CD1c-positive myeloid dendritic cell (primary cell): ENCODE data around the gene ZNF385D.

Experiments
- DNase-seq: peaks from one replicate; pipeline ENCODE4 v3.0.0-alpha.2; 2016; ENCODE audit errors: extremely low spot score

Gene ZNF385D

DNA sequence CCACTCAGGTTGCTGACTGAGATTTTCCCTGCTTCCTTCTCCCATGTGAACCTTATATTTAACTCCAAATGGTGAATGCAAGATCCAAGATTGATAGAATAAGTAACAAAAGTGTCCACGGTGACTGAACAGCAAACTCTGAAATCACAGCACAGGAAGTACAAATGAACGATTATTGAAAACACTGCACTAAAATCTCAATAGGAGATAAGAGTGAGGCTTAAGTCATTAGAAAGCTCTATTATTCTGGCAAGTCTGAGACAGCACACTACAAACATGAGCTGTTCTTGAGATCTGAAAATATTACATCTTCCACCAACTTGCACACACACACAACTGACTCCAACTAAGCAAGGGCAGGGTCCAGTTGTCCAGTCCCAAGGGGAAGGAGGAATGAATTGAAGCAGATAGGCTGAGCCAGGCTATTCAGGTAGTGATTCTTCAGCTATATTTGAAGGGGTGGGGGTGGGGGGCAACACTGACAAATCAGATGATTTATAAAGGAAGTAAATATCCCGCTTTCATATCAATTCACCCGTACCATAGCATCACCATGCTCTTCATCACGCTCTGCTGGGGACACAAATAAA, 2.9 kb downstream of the ZNF385D start:
- no peak for DNase-seq

DNA sequence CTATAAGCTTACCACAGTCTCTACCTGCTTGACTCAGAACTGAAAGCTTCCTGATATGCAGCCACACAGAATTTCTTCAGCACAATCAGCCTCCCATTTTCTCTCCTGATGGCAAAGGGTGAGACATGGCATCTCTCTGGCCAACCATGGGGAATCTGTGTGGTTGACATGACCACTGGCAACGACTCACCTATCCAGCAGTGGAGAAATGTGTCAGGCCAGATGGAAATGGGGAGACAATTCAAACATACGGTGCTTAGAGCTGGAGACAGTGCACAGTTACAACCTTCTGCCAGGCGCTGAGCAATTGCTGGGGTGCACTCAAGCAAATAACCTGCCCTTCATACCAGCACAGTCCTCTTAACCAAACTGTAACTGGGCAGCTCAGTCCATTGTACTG, 3.6 kb downstream of the ZNF385D start:
- DNase-seq = no peak

GRCh38 chr3:21745966-21746365, 5.0 kb downstream of the ZNF385D start:
- no peak for DNase-seq

DNA sequence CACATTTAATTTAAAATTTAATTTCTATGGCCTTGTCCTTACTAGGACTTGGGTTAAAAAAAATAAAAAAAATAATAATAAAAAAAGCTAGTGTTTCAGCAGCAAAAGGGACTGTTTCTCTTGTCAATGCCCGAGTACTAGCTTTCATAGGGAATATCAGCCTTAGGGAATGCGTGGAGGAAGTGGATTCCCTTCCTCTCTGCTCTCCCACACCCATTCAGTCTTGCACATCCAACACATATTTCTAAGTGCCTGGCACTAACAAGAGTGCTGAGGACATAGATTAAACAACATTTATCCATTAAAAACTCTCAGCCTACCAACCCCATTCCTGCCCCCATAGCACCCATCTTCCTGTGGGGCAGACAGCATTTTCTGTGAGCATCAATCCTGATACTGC, 6.2 kb downstream of the ZNF385D start:
- no peak for DNase-seq

- DNase-seq = no peak
Measured at GRCh38 chr3:21738935-21739702, 11.9 kb downstream of the ZNF385D start.

DNA sequence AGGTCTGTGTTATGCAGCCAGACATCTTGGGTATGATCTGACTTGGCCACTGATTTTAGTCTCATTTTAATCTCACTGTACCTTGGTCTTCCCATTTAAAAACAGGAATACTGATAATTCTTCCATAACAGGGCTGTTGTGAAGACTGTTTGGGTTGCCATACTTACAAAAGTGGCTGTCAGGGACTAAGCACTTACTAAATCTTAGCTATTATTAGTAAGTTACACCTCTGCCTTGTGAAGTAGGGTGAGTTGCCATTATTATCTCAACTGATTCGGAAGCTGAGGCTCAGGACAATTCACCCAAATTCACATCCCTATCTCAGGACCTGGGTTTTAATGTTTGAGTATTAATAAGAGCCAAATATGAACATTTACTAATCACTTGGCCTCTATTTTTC, 12.7 kb downstream of the ZNF385D start:
- no peak for DNase-seq

DNA sequence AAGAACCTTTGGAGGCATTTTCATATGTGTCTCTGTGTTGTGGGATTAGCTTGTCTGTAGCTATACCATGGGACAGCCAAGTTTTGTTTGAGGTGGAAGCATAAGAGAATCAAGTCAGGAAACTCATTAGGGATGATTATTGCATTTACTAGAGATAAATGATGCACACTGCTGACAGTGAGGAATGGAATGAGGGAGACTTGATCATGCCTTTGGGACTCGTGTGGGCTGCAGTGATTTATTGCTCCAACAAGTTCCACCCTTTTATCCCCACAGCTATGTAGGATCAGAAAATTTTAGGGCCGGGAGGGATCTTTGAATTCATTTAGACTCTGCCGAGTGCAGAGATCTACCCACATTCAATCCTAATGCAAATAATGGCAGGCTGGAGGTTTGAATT, 16.3 kb downstream of the ZNF385D start:
- no peak for DNase-seq

- DNase-seq = no peak
Measured at GRCh38 chr3:21729888-21730459, 21.0 kb downstream of the ZNF385D start.

GRCh38 chr3:21729331-21729730, 21.7 kb downstream of the ZNF385D start:
- no peak for DNase-seq

- no peak for DNase-seq
Measured at GRCh38 chr3:21722768-21723167, 28.2 kb downstream of the ZNF385D start.

DNA sequence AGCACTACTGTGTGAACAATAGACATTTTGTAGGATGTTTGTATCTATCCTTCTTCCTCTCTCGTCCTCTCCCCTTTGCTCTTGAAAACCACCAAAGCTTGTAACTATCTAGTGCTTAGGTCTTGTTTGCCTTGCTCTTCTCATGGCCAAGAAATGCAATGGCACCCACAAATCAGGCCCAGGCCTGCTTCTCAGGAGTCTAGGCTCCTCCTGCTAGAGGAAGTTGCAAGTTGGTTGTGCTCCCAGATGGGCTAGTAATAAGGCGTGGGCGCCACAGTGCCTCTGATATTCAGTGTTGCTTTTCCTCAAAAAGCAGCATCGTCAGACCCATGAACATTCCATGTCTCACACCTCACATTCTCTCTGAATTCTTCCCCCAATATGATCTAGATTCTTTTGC, 28.7 kb downstream of the ZNF385D start:
- no peak for DNase-seq

DNA sequence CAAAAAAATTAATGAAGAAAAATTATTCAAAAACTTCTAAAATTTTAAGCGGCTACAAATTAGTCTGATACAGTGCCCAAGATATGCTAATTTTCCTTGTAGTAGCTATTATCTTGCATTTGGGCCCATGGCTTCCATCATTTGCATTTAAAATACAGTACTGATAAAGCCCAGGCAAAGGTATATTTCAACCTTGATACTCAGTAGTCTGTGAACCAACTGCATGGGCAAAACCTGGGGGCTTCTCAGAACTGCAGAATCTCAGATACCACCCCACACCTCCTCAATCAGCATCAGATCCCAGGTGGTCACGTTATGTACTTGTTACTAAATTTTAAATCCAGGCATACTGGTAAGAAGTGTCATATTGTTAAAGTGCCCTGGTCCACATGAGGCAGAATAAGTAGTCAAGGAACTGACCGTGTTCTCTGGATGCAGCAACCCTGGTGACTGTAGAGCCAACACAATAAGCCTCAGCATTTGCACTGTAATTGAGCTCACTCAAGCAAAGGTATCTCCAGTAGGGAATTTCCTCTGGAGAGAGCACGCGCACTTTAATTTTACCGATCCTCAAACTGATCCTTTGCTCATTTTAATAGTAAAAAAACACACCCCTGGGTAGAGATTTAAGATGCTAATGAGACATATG, 31.9 kb downstream of the ZNF385D start:
- no peak for DNase-seq

- DNase-seq = no peak
Measured at GRCh38 chr3:21718161-21718765, 32.7 kb downstream of the ZNF385D start.

DNA sequence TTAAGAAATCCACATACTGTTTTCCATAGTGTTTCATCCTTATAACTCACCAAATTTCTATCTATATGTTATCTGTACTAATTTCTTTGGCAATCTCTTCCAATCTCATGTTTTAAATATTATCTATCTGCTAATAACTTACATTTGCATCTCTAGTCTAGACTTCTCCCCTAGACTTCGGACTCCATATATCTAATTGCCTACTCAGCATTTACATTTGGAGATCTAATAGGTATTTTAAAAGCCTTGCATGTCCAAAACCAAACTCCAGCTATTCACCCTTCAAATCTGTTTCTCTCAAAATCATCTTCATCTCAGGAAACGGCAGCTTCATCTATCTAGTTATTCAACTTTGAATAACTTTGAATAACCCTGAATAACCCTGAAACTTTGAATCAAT, 35.3 kb downstream of the ZNF385D start:
- no peak for DNase-seq

- no peak for DNase-seq
Measured at GRCh38 chr3:21705769-21706168, 45.2 kb downstream of the ZNF385D start.

- no peak for DNase-seq
Measured at GRCh38 chr3:21704796-21705195, 46.2 kb downstream of the ZNF385D start.

DNA sequence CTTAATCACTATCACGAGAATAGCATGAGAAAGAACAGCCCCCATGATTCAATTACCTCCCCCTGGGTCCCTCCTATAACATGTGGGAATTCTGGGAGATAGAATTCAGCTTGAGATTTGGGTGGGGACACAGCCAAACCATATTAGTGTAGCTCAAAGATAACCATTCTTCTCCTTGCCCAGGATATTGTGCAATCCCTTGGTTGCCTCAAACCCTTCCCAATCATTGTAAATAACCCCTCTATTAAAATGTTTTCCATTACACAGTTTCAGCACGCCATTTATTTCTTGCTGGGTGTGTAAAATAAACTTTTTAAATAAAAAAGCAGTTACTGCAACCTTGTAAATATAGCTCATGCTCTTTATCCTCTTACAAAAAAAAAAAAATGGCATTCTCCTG, 47.7 kb downstream of the ZNF385D start:
- no peak for DNase-seq

DNA sequence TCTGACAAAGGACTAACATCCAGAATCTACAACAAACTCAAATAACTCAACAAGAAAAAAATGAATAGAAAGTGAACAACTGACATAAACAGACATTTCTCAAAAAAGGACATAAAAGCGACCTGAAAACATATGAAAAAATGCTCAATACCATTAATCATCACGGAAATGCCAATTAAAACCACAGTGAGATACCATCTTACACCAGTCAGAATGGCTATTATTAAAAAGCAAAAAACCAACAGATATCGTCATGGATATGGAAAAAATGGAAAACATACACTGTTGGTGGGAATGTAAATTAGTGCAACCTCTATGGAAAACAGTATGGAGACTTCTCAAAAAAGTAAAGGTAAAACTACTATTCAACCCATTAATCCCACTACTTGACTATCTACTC, 53.3 kb downstream of the ZNF385D start:
- DNase-seq = no peak

DNA sequence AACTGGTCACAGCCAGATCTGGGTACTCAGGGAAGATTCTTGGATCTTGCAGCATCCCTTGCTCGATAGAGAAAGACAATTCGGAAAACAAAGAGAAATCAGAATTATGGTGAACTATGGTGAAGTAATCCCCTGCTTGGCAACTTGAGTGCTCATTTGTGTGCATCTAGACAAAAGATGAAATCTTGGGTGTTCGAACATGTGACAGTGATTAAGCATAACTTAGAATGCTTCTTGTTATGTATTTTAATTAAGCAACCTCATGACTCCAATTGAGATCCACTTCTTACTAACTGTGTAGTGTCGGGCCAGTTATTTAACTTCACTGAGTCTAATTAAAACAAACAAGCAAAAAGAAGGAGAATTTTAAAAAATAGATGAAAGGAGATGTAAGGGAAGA, 56.5 kb downstream of the ZNF385D start:
- DNase-seq = no peak

DNA sequence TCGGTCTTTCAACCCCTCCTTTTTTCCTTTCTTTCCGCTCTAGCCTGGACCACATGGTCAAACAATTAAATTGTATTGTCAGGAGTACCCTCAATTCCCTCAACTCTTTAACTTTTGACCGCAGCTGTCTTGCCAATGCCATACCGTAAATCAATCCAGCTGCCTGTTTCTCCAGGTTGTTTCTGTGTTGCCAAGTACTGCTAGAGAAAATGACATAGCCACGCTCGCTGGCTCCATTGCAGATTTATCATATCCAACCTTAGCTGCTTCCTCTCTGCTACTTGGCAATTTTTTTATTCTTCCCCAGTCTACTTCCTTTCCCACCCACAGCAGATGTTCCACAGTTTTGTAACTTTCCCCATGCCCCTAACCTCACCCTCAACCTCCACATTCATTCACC, 60.0 kb downstream of the ZNF385D start:
- DNase-seq = no peak

- DNase-seq = no peak
Measured at GRCh38 chr3:21682206-21682605, 68.8 kb downstream of the ZNF385D start.

DNA sequence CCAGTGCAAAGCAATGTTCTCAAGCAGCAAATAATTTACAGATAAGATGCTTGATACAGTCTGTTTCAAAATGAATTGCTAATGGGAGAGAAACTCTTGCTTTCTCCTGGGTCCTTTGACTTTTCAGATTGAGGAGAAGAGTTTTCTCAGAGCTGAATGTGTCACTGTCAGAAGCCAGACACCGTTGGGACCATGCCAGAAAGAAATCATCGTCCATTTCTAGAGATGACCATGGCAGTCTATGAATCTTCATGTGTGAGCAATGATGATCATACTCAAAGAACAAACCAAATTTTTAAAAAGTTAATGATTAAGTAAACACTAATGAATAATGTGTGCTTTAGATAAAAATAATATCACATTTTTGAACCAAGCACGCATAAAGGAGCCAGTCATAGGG, 77.6 kb downstream of the ZNF385D start:
- DNase-seq = no peak

GRCh38 chr3:21672303-21672702, 78.7 kb downstream of the ZNF385D start:
- DNase-seq = no peak
